Hepatocyte (in vitro differentiated cells): Measurements from ENCODE around the gene MAGI2. TPM values are rescaled to one million over a fixed set of nuclear protein-coding genes. Genes with fewer than 3 reads are reported as not detected.

Experiments
- DNase-seq: peaks from one replicate; pipeline ENCODE4 v3.0.0-alpha.2; 2016; ENCODE audit warnings: low spot score
- H2AFZ ChIP-seq: fragments of 200-600 bp; sonication (generic); 2 replicates; pipeline ENCODE4 v1.6.0; 2016; ENCODE audit warnings: antibody characterized with exemption, mild to moderate bottlenecking
- H3K27ac ChIP-seq: fragments of 200-600 bp; sonication (generic); 2 replicates; pipeline ENCODE4 v1.5.1; 2016; ENCODE audit warnings: mild to moderate bottlenecking
- H3K27me3 ChIP-seq: fragments of 200-600 bp; sonication (generic); 2 replicates; pipeline ENCODE4 v1.6.1; 2016
- H3K36me3 ChIP-seq: fragments of 200-600 bp; sonication (generic); replicated peaks from 2 replicates; pipeline ENCODE4 v1.5.1; 2016; ENCODE audit warnings: low read depth; ENCODE audit not compliant: insufficient read depth
- H3K4me1 ChIP-seq: fragments of 200-600 bp; sonication (generic); 2 replicates; pipeline ENCODE4 v1.5.1; 2016; ENCODE audit warnings: mild to moderate bottlenecking, moderate library complexity; ENCODE audit not compliant: insufficient read depth
- H3K4me2 ChIP-seq: fragments of 200-600 bp; sonication (generic); 2 replicates; pipeline ENCODE4 v1.6.0; 2016
- H3K4me3 ChIP-seq: fragments of 200-600 bp; sonication (generic); 2 replicates; pipeline ENCODE4 v1.5.1; 2016; ENCODE audit warnings: mild to moderate bottlenecking
- H3K79me2 ChIP-seq: fragments of 200-600 bp; sonication (generic); 2 replicates; pipeline ENCODE4 v1.6.0; 2017; ENCODE audit warnings: mild to moderate bottlenecking
- H3K9me2 ChIP-seq: fragments of 200-600 bp; sonication (generic); replicated peaks from 2 replicates; pipeline ENCODE4 v1.6.0; 2017; ENCODE audit warnings: mild to moderate bottlenecking; ENCODE audit not compliant: insufficient read depth
- H3K9me3 ChIP-seq: fragments of 200-600 bp; sonication (generic); 2 replicates; pipeline ENCODE4 v1.5.1; 2016; ENCODE audit warnings: low read depth, mild to moderate bottlenecking
- H4K20me1 ChIP-seq: fragments of 200-600 bp; sonication (generic); 2 replicates; pipeline ENCODE4 v1.6.0; 2016; ENCODE audit warnings: mild to moderate bottlenecking; ENCODE audit not compliant: insufficient read depth, poor library complexity, severe bottlenecking
- CTCF ChIP-seq: fragments of 200-600 bp; sonication (generic); IDR thresholded peaks from 2 replicates; pipeline ENCODE4 v1.5.1; 2016; ENCODE audit warnings: antibody characterized with exemption, mild to moderate bottlenecking; ENCODE audit not compliant: poor library complexity
- EZH2 ChIP-seq: fragments of 200-600 bp; sonication (generic); IDR thresholded peaks from 2 replicates; pipeline ENCODE4 v1.6.1; 2016; ENCODE audit warnings: antibody characterized with exemption, mild to moderate bottlenecking, borderline replicate concordance
- EZH2phosphoT487 ChIP-seq: fragments of 200-600 bp; sonication (generic); IDR thresholded peaks from one replicate; pipeline ENCODE4 v1.6.1; 2018; ENCODE audit warnings: antibody characterized with exemption, mild to moderate bottlenecking, low read depth, moderate library complexity; ENCODE audit not compliant: unreplicated experiment, severe bottlenecking
- WGBS: methylation state at CpG from one replicate; pipeline ENCODE4 v1.1.6; 2016; ENCODE audit warnings: low lambda C conversion rate; ENCODE audit errors: missing lambda C conversion rate; 5-methylcytosine and 5-hydroxymethylcytosine counted together
- polyA plus RNA-seq: library from polyadenylated mRNA; unstranded; fragments of >200 nt; fragmentation: Nextera tagmentation; extraction: Ambion mirVana; gene quantifications from 2 replicates; pipeline ENCODE4 v1.2.1, GENCODE V29; 2016
- total RNA-seq: library from RNA; depleted of rRNA; stranded (reverse); fragments of >200 nt; gene quantifications from 2 replicates; pipeline ENCODE4 v1.2.3, GENCODE V29; 2014

The MAGI2 gene
- total and polyA plus RNA-seq, 2 experiments from 2014 or later, result 3.1 to 6.7 TPM

GRCh38 chr7:78712111-78712510 lies 741.4 kb downstream of the MAGI2 start:
- 87% methylated on average over 3 of the region's 3 CpGs for WGBS
- H4K20me1 ChIP-seq, result no peaks in the 10 kb centered on the region

GRCh38 chr7:78709658-78710057 lies 743.8 kb downstream of the MAGI2 start:
- Histone ChIP-seq H3K4me1 (no peaks in the 10 kb centered on the region), H3K9me2 (no peaks in the 10 kb centered on the region), H3K4me2 (no peak overlapping the region), H2AFZ (no peak overlapping the region), H4K20me1 (no peaks in the 10 kb centered on the region), H3K79me2 (no peaks in the 10 kb centered on the region), H3K27ac (no peak overlapping the region), H3K9me3 (no peaks in the 10 kb centered on the region), H3K36me3 (no peaks in the 10 kb centered on the region), H3K4me3 (no peak overlapping the region), H3K27me3 (no peaks in the 10 kb centered on the region)
- TF ChIP-seq EZH2phosphoT487 (no peak), CTCF (no peak), EZH2 (no peak)
- no peak for DNase-seq
- 86% methylated on average over 1 of the region's 1 CpG for WGBS

More at GRCh38 chr7:78712111-78712510, 741.4 kb downstream of the MAGI2 start:
- H3K36me3 ChIP-seq, result no peaks in the 10 kb centered on the region
- H3K27me3 ChIP-seq, result no peaks in the 10 kb centered on the region
- H2AFZ ChIP-seq, result no peak overlapping the region
- H3K4me2 ChIP-seq, result no peak overlapping the region
- no peak for TF ChIP-seq EZH2
- no peak for TF ChIP-seq EZH2phosphoT487
- H3K4me3 ChIP-seq, result no peak overlapping the region
- H3K4me1 ChIP-seq, result peaks cover 7% of the 10 kb centered on the region
- no peaks in the 10 kb centered on the region for H3K9me3 ChIP-seq
- H3K79me2 ChIP-seq, result no peaks in the 10 kb centered on the region
- DNase-seq, result no peak
- no peak overlapping the region for H3K27ac ChIP-seq
- H3K9me2 ChIP-seq, result no peaks in the 10 kb centered on the region

GRCh38 chr7:78704504-78704903 lies 749.0 kb downstream of the MAGI2 start:
- over 99% methylated on average over 3 of the region's 3 CpGs for WGBS

GRCh38 chr7:78703391-78703790 lies 750.1 kb downstream of the MAGI2 start:
- no peak overlapping the region for H2AFZ ChIP-seq
- no peaks in the 10 kb centered on the region for H3K36me3 ChIP-seq
- TF ChIP-seq CTCF, result no peak
- no peak for TF ChIP-seq EZH2
- TF ChIP-seq EZH2phosphoT487, result no peak
- no peaks in the 10 kb centered on the region for H3K4me1 ChIP-seq
- H4K20me1 ChIP-seq, result no peaks in the 10 kb centered on the region
- H3K27me3 ChIP-seq, result no peaks in the 10 kb centered on the region
- DNase-seq, result no peak
- no peak overlapping the region for H3K27ac ChIP-seq
- H3K79me2 ChIP-seq, result no peaks in the 10 kb centered on the region
- WGBS, result 91% methylated on average over 2 of the region's 2 CpGs
- no peak overlapping the region for H3K4me3 ChIP-seq
- H3K4me2 ChIP-seq, result no peak overlapping the region
- no peaks in the 10 kb centered on the region for H3K9me3 ChIP-seq
- no peaks in the 10 kb centered on the region for H3K9me2 ChIP-seq

More at GRCh38 chr7:78704504-78704903, 749.0 kb downstream of the MAGI2 start:
- no peaks in the 10 kb centered on the region for H3K9me3 ChIP-seq
- H3K9me2 ChIP-seq, result no peaks in the 10 kb centered on the region
- H4K20me1 ChIP-seq, result no peaks in the 10 kb centered on the region
- H3K4me1 ChIP-seq, result no peaks in the 10 kb centered on the region
- H3K27ac ChIP-seq, result no peak overlapping the region
- H3K27me3 ChIP-seq, result no peaks in the 10 kb centered on the region
- H3K4me2 ChIP-seq, result no peak overlapping the region
- DNase-seq, result no peak
- no peak overlapping the region for H2AFZ ChIP-seq
- H3K79me2 ChIP-seq, result no peaks in the 10 kb centered on the region
- no peak overlapping the region for H3K4me3 ChIP-seq
- TF ChIP-seq CTCF (no peak), EZH2phosphoT487 (no peak), EZH2 (no peak)
- no peaks in the 10 kb centered on the region for H3K36me3 ChIP-seq
